ENCODE results near the gene PSMB7. TPM values are rescaled to one million over a fixed set of nuclear protein-coding genes. Genes with fewer than 3 reads are reported as not detected.

Gene PSMB7
- total RNA-seq, result 100 to 1,000 TPM; 120 to 121 TPM

GRCh38 chr9:124415102-124415851, at the start of gene PSMB7:
PSMB7 (minus strand) TSS chr9:124415442; CDS start chr9:124415425, 17 bp downstream.
- H3K9me3 Mint-ChIP-seq, result peaks cover 3% of the 10 kb centered on the region
- peak within 1 kb of the TSS; percentile 92 for H3K4me3 Mint-ChIP-seq
- H3K27ac Mint-ChIP-seq, result peak within 1 kb of the TSS; percentile 94
- H3K4me1 Mint-ChIP-seq, result peaks cover 42% of the 10 kb centered on the region
- peak; percentile 98 for DNase-seq
- ChIA-PET POLR2A (interaction anchor here (0.5 to 0.6 kb wide), 2 partner anchors 36 to 1292 kb away, joined by 3 to 4 read pairs; partner anchors contain the start of gene MAPKAP1), CTCF (interaction anchor here (0.9 to 1.4 kb wide), 3 partner anchors 14 to 24 kb away, joined by 4 to 5 read pairs (median 4); no protein-coding TSS in a partner anchor)
- H3K27me3 Mint-ChIP-seq, result no peaks in the 10 kb centered on the region
- peaks cover 38% of the 10 kb centered on the region for H3K36me3 Mint-ChIP-seq (ENCODE audit: low read depth)

GRCh38 chr9:124462739-124463138, 47.5 kb upstream of the PSMB7 start:
- no peaks in the 10 kb centered on the region for H3K36me3 Mint-ChIP-seq (ENCODE audit: low read depth)
- H3K27ac Mint-ChIP-seq, result no peak overlapping the region
- H3K27me3 Mint-ChIP-seq, result peaks cover 17% of the 10 kb centered on the region
- H3K9me3 Mint-ChIP-seq, result no peaks in the 10 kb centered on the region
- no peak overlapping the region for H3K4me3 Mint-ChIP-seq
- ChIA-PET POLR2A (no interaction called here), CTCF (interaction anchor here (0.7 kb wide), 1 partner anchor 9 kb away, joined by 3 read pairs; no protein-coding TSS in a partner anchor)
- DNase-seq, result no peak
- H3K4me1 Mint-ChIP-seq, result no peaks in the 10 kb centered on the region

- Mint-ChIP-seq H3K4me3 (no peak overlapping the region), H3K4me1 (no peaks in the 10 kb centered on the region), H3K27ac (no peak overlapping the region), H3K9me3 (no peaks in the 10 kb centered on the region), H3K36me3 (ENCODE audit: low read depth) (no peaks in the 10 kb centered on the region), H3K27me3 (peaks cover 12% of the 10 kb centered on the region)
- ChIA-PET CTCF (interaction anchor here (0.6 kb wide), 1 partner anchor 317 kb away, joined by 4 read pairs; no protein-coding TSS in a partner anchor), POLR2A (no interaction called here)
- no peak for DNase-seq
Observed at GRCh38 chr9:124458441-124458840, 43.2 kb upstream of the PSMB7 start.

GRCh38 chr9:124457887-124458431, 42.7 kb upstream of the PSMB7 start:
- H3K9me3 Mint-ChIP-seq, result no peaks in the 10 kb centered on the region
- ChIA-PET POLR2A (no interaction called here), CTCF (interaction anchor here (0.6 kb wide), 2 partner anchors 317 to 354 kb away, joined by 4 read pairs; no protein-coding TSS in a partner anchor)
- H3K36me3 Mint-ChIP-seq (ENCODE audit: low read depth), result no peaks in the 10 kb centered on the region
- no peak overlapping the region for H3K27ac Mint-ChIP-seq
- DNase-seq, result no peak
- peaks cover 8% of the 10 kb centered on the region for H3K27me3 Mint-ChIP-seq
- H3K4me1 Mint-ChIP-seq, result no peaks in the 10 kb centered on the region
- H3K4me3 Mint-ChIP-seq, result no peak overlapping the region

- no peaks in the 10 kb centered on the region for H3K36me3 Mint-ChIP-seq (ENCODE audit: low read depth)
- DNase-seq, result no peak
- peaks cover 7% of the 10 kb centered on the region for H3K27me3 Mint-ChIP-seq
- no peaks in the 10 kb centered on the region for H3K9me3 Mint-ChIP-seq
- CTCF ChIA-PET, result interaction anchor here (0.6 kb wide), 1 partner anchor 354 kb away, joined by 4 read pairs; no protein-coding TSS in a partner anchor
- POLR2A ChIA-PET, result no interaction called here
- H3K4me1 Mint-ChIP-seq, result no peaks in the 10 kb centered on the region
- H3K4me3 Mint-ChIP-seq, result no peak overlapping the region
- no peak overlapping the region for H3K27ac Mint-ChIP-seq
Observed at GRCh38 chr9:124457079-124457886, 42.0 kb upstream of the PSMB7 start.

GRCh38 chr9:124456341-124457078, 41.3 kb upstream of the PSMB7 start:
- H3K27ac Mint-ChIP-seq, result no peak overlapping the region

GRCh38 chr9:124455820-124456219, 40.6 kb upstream of the PSMB7 start:
- Mint-ChIP-seq H3K27me3 (peaks cover 15% of the 10 kb centered on the region), H3K27ac (no peak overlapping the region), H3K4me1 (no peaks in the 10 kb centered on the region), H3K4me3 (no peak overlapping the region), H3K36me3 (ENCODE audit: low read depth) (no peaks in the 10 kb centered on the region), H3K9me3 (no peaks in the 10 kb centered on the region)
- no peak for DNase-seq
- ChIA-PET POLR2A (no interaction called here), CTCF (interaction anchor here (1.2 kb wide), 1 partner anchor 14 kb away, joined by 3 read pairs; no protein-coding TSS in a partner anchor)

More at GRCh38 chr9:124456341-124457078, 41.3 kb upstream of the PSMB7 start:
- no peak for DNase-seq
- ChIA-PET POLR2A (no interaction called here), CTCF (no interaction called here)
- Mint-ChIP-seq H3K9me3 (no peaks in the 10 kb centered on the region), H3K36me3 (ENCODE audit: low read depth) (no peaks in the 10 kb centered on the region), H3K4me1 (no peaks in the 10 kb centered on the region), H3K27me3 (peaks cover 12% of the 10 kb centered on the region), H3K4me3 (no peak overlapping the region)

- CTCF ChIA-PET, result interaction anchor here (0.7 to 1.2 kb wide), 2 partner anchors 13 to 58 kb away, joined by 3 read pairs; no protein-coding TSS in a partner anchor
Observed at GRCh38 chr9:124454791-124455443, 39.7 kb upstream of the PSMB7 start.

GRCh38 chr9:124454296-124454695, 39.1 kb upstream of the PSMB7 start:
- Mint-ChIP-seq H3K27me3 (peaks cover 28% of the 10 kb centered on the region), H3K36me3 (ENCODE audit: low read depth) (no peaks in the 10 kb centered on the region), H3K27ac (no peak overlapping the region), H3K4me1 (no peaks in the 10 kb centered on the region), H3K9me3 (no peaks in the 10 kb centered on the region), H3K4me3 (no peak overlapping the region)
- ChIA-PET CTCF (interaction anchor here (0.8 to 1.2 kb wide), 2 partner anchors 9 to 13 kb away, joined by 3 read pairs; no protein-coding TSS in a partner anchor), POLR2A (interaction anchor here (0.6 kb wide), 1 partner anchor 1109 kb away, joined by 3 read pairs; no protein-coding TSS in a partner anchor)
- no peak for DNase-seq

More at GRCh38 chr9:124454791-124455443, 39.7 kb upstream of the PSMB7 start:
- POLR2A ChIA-PET, result no interaction called here
- no peaks in the 10 kb centered on the region for H3K36me3 Mint-ChIP-seq (ENCODE audit: low read depth)
- H3K27me3 Mint-ChIP-seq, result peaks cover 22% of the 10 kb centered on the region
- no peaks in the 10 kb centered on the region for H3K4me1 Mint-ChIP-seq
- no peak overlapping the region for H3K4me3 Mint-ChIP-seq
- DNase-seq, result no peak
- no peak overlapping the region for H3K27ac Mint-ChIP-seq
- H3K9me3 Mint-ChIP-seq, result no peaks in the 10 kb centered on the region

GRCh38 chr9:124453586-124454191, 38.4 kb upstream of the PSMB7 start:
- POLR2A ChIA-PET, result interaction anchor here (0.6 kb wide), 1 partner anchor 1109 kb away, joined by 3 read pairs; no protein-coding TSS in a partner anchor
- H3K9me3 Mint-ChIP-seq, result no peaks in the 10 kb centered on the region
- no peaks in the 10 kb centered on the region for H3K4me1 Mint-ChIP-seq
- no peak overlapping the region for H3K27ac Mint-ChIP-seq
- no peaks in the 10 kb centered on the region for H3K36me3 Mint-ChIP-seq (ENCODE audit: low read depth)
- peaks cover 30% of the 10 kb centered on the region for H3K27me3 Mint-ChIP-seq
- no peak overlapping the region for H3K4me3 Mint-ChIP-seq
- DNase-seq, result no peak
- CTCF ChIA-PET, result interaction anchor here (0.8 kb wide), 1 partner anchor 9 kb away, joined by 3 read pairs; no protein-coding TSS in a partner anchor

GRCh38 chr9:124452841-124453585, 37.8 kb upstream of the PSMB7 start:
- DNase-seq, result no peak
- ChIA-PET CTCF (no interaction called here), POLR2A (no interaction called here)
- H3K36me3 Mint-ChIP-seq (ENCODE audit: low read depth), result no peaks in the 10 kb centered on the region
- no peaks in the 10 kb centered on the region for H3K9me3 Mint-ChIP-seq
- H3K4me3 Mint-ChIP-seq, result no peak overlapping the region
- H3K27me3 Mint-ChIP-seq, result peaks cover 32% of the 10 kb centered on the region
- no peak overlapping the region for H3K27ac Mint-ChIP-seq
- no peaks in the 10 kb centered on the region for H3K4me1 Mint-ChIP-seq

All from activated CD4-positive, alpha-beta T cell treated with anti-CD3 and anti-CD28 coated beads, Interleukin-2, amount 10 ng/mL, durations not matched to agents 7 days and 5 days (primary cell).